Stimulated activated CD4-positive, alpha-beta T cell treated with anti-CD3 and anti-CD28 coated beads, Interleukin-2, amount 100 ng/mL, for 4 hours (primary cell): ENCODE data around the gene PIRT.

Source experiments
- DNase-seq: peaks from one replicate; pipeline ENCODE4 v3.0.0-alpha.2; 2020; ENCODE audit warnings: low read depth

Gene PIRT

GRCh38 chr17:10787306-10788045 lies 50.4 kb downstream of the PIRT start:
- no peak for DNase-seq

GRCh38 chr17:10785295-10785694 lies 52.6 kb downstream of the PIRT start:
- no peak for DNase-seq

GRCh38 chr17:10779609-10780008 lies 58.3 kb downstream of the PIRT start:
- DNase-seq: no peak

GRCh38 chr17:10777890-10778289 lies 60.0 kb downstream of the PIRT start:
- DNase-seq: no peak

GRCh38 chr17:10777131-10777807 lies 60.6 kb downstream of the PIRT start:
- no peak for DNase-seq

- DNase-seq: no peak
Measured at GRCh38 chr17:10776381-10776780, 61.5 kb downstream of the PIRT start.

GRCh38 chr17:10775740-10776356 lies 62.0 kb downstream of the PIRT start:
- no peak for DNase-seq

- DNase-seq: no peak
Measured at GRCh38 chr17:10775058-10775457, 62.8 kb downstream of the PIRT start.

GRCh38 chr17:10773391-10773790 lies 64.5 kb downstream of the PIRT start:
- no peak for DNase-seq
